SK-N-SH (cell line): ENCODE data around the gene LEFTY1.

Experiments used
- CTCF ChIP-seq: fragments of 200-600 bp; sonication (generic); IDR thresholded peaks from 2 replicates; pipeline ENCODE4 v1.6.1; 2017; ENCODE audit warnings: antibody characterized with exemption, mild to moderate bottlenecking, moderate library complexity
- EP300 ChIP-seq, 2 experiments: IDR thresholded peaks; 2 replicates each; pipeline versions ENCODE4 v1.4.0 to v1.6.1; 2012; ENCODE audit warnings: borderline replicate concordance in 1 of 2, low read depth in 1 of 2, low read length in 1 of 2
- FOSL2 ChIP-seq: IDR thresholded peaks from 2 replicates; pipeline ENCODE4 v1.4.0; 2012; ENCODE audit warnings: low read depth, mild to moderate bottlenecking, moderate library complexity, borderline replicate concordance
- MAX ChIP-seq: IDR thresholded peaks from 2 replicates; pipeline ENCODE4 v1.4.0; 2012; ENCODE audit warnings: low read depth
- MEF2A ChIP-seq: IDR thresholded peaks from 2 replicates; pipeline ENCODE4 v1.4.0; 2012; ENCODE audit warnings: low read depth, borderline replicate concordance
- NFIC ChIP-seq: IDR thresholded peaks from 2 replicates; pipeline ENCODE4 v1.4.0; 2012; ENCODE audit warnings: borderline replicate concordance
- POLR2AphosphoS5 ChIP-seq: IDR thresholded peaks from 2 replicates; pipeline ENCODE4 v1.6.1; 2012; ENCODE audit warnings: low read depth, low read length
- RCOR1 ChIP-seq: fragments of 150-350 bp; IDR thresholded peaks from 2 replicates; pipeline ENCODE4 v1.6.1; 2017; ENCODE audit warnings: antibody characterized with exemption, low read length
- REST ChIP-seq: IDR thresholded peaks from 2 replicates; pipeline ENCODE4 v1.6.1; 2012; ENCODE audit warnings: mild to moderate bottlenecking, low read depth, low read length, moderate library complexity
- RFX5 ChIP-seq: IDR thresholded peaks from 2 replicates; pipeline ENCODE4 v1.6.1; 2012; ENCODE audit warnings: mild to moderate bottlenecking, improper control_type of control experiment, low read length
- TEAD4 ChIP-seq: IDR thresholded peaks from 2 replicates; pipeline ENCODE4 v1.4.0; 2012; ENCODE audit warnings: mild to moderate bottlenecking, borderline replicate concordance; ENCODE audit not compliant: insufficient read depth
- USF2 ChIP-seq: fragments of 150-350 bp; IDR thresholded peaks from 2 replicates; pipeline ENCODE4 v1.6.1; 2017; ENCODE audit warnings: antibody characterized with exemption, low read length, low read depth, borderline replicate concordance
- TF ChIP-seq, protein P1 (sequence below): fragments of 150-350 bp; IDR thresholded peaks from 2 replicates; pipeline ENCODE4 v1.6.1; 2016; ENCODE audit warnings: mild to moderate bottlenecking, low read depth, low read length
- TF ChIP-seq, protein P2 (sequence below): IDR thresholded peaks from 2 replicates; pipeline ENCODE4 v1.4.0; 2012; ENCODE audit warnings: low read depth, borderline replicate concordance

DNA sequence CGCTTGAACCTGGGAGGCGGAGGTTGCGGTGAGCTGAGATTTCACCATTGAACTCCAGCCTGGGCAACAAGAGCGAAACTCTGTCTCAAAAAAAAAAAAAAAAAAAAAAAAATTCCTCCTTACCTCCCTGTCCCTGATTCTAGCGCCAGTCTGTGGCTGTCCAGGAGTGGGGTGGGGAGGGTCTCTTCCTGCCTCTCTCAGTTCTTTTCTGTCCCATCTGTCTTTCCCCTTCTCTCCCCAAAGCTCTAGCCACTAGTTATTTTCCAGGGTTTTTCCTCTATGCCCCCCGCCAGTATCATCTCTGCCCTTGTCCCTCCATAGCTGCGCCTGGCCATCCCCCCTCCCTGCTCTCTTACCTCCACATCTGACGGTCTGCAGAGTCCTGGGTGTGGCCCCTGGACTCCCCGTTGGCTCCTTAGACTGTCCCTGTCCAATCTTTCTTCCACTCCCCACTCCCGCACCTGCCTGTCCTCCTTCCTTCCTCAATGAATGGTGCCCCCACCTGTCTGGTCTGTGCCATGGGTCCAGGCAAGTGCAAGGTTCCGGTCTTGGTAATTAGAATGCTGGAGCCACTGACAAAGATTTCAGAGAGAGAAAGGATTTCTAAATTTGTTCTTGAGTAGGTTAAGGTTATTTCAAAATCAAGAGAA, 5.2 kb downstream of the LEFTY1 start:
- TF ChIP-seq REST = no peak
- TF ChIP-seq CTCF = no peak
- TF ChIP-seq RFX5 = no peak
- no peak for TF ChIP-seq POLR2AphosphoS5
- TF ChIP-seq USF2 = no peak
- TF ChIP-seq RCOR1 = no peak
- no peak for TF ChIP-seq NFIC
- TF ChIP-seq FOSL2 = no peak
- no peak for TF ChIP-seq EP300 (IDR thresholded peaks at IDR 0.05; ENCODE audit: borderline replicate concordance in 1 of 2, low read depth in 1 of 2, low read length in 1 of 2)
- no peak for TF ChIP-seq MAX
- TF ChIP-seq TEAD4 = no peak
- TF ChIP-seq, protein P1, sequence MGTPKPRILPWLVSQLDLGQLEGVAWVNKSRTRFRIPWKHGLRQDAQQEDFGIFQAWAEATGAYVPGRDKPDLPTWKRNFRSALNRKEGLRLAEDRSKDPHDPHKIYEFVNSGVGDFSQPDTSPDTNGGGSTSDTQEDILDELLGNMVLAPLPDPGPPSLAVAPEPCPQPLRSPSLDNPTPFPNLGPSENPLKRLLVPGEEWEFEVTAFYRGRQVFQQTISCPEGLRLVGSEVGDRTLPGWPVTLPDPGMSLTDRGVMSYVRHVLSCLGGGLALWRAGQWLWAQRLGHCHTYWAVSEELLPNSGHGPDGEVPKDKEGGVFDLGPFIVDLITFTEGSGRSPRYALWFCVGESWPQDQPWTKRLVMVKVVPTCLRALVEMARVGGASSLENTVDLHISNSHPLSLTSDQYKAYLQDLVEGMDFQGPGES = no peak
- TF ChIP-seq, protein P2, sequence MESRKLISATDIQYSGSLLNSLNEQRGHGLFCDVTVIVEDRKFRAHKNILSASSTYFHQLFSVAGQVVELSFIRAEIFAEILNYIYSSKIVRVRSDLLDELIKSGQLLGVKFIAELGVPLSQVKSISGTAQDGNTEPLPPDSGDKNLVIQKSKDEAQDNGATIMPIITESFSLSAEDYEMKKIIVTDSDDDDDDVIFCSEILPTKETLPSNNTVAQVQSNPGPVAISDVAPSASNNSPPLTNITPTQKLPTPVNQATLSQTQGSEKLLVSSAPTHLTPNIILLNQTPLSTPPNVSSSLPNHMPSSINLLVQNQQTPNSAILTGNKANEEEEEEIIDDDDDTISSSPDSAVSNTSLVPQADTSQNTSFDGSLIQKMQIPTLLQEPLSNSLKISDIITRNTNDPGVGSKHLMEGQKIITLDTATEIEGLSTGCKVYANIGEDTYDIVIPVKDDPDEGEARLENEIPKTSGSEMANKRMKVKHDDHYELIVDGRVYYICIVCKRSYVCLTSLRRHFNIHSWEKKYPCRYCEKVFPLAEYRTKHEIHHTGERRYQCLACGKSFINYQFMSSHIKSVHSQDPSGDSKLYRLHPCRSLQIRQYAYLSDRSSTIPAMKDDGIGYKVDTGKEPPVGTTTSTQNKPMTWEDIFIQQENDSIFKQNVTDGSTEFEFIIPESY = no peak
- TF ChIP-seq MEF2A = no peak
